GM20000 (cell line): Measurements from ENCODE around the gene PRKD1.

Experiments
- DNase-seq: peaks from one replicate; pipeline ENCODE4 v3.0.0; 2012; ENCODE audit warnings: low spot score
- CTCF ChIP-seq: IDR thresholded peaks from 2 replicates; pipeline ENCODE4 v1.5.1; 2012; ENCODE audit warnings: mild to moderate bottlenecking, control low read depth; ENCODE audit errors: extremely low read depth, missing control alignments

The PRKD1 gene

GRCh38 chr14:29607169-29607568 is 320.5 kb downstream of the PRKD1 start:
- no peak for DNase-seq
- no peak for TF ChIP-seq CTCF

GRCh38 chr14:29603696-29604095 is 324.0 kb downstream of the PRKD1 start:
- DNase-seq: no peak
- no peak for TF ChIP-seq CTCF

GRCh38 chr14:29601616-29602015 is 326.0 kb downstream of the PRKD1 start:
- no peak for DNase-seq
- no peak for TF ChIP-seq CTCF

- TF ChIP-seq CTCF: no peak
- no peak for DNase-seq
Observed at GRCh38 chr14:29587761-29588470, 339.7 kb downstream of the PRKD1 start.

- TF ChIP-seq CTCF: no peak
- DNase-seq: no peak
Observed at GRCh38 chr14:29587046-29587445, 340.6 kb downstream of the PRKD1 start.

- DNase-seq: no peak
- TF ChIP-seq CTCF: no peak
Observed at GRCh38 chr14:29584992-29585391, 342.7 kb downstream of the PRKD1 start.

GRCh38 chr14:29580763-29581162 is 346.9 kb downstream of the PRKD1 start:
- DNase-seq: no peak
- TF ChIP-seq CTCF: no peak
